Sigmoid colon (tissue), 4 donors: ENCODE data around the gene MAP3K15.

Experiments
- POLR2A ChIP-seq, 2 donors: fragments of 450-650 bp; IDR thresholded peaks; one replicate each; pipeline ENCODE4 v1.6.1; 2016; ENCODE audit warnings: antibody characterized with exemption in 2 of 2, mild to moderate bottlenecking in 2 of 2, moderate library complexity in 2 of 2
- POLR2AphosphoS5 ChIP-seq, 4 donors: sonication (generic); formaldehyde crosslinking; IDR thresholded peaks; one replicate each; pipeline ENCODE4 v1.6.1; 2017; ENCODE audit warnings: antibody characterized with exemption in 4 of 4
- TF ChIP-seq, protein P1 (sequence below), 4 experiments: fragments of 450-650 bp in 3 of 4; fragments of 200-600 bp in 1 of 4; IDR thresholded peaks; one replicate each; pipeline ENCODE4 v1.5.1; 2016 to 2019; ENCODE audit warnings: antibody characterized with exemption in 4 of 4, mild to moderate bottlenecking in 3 of 4, moderate library complexity in 2 of 4

GRCh38 chrX:19350941-19351384 is 164.3 kb downstream of the MAP3K15 start:
- TF ChIP-seq, protein P1, sequence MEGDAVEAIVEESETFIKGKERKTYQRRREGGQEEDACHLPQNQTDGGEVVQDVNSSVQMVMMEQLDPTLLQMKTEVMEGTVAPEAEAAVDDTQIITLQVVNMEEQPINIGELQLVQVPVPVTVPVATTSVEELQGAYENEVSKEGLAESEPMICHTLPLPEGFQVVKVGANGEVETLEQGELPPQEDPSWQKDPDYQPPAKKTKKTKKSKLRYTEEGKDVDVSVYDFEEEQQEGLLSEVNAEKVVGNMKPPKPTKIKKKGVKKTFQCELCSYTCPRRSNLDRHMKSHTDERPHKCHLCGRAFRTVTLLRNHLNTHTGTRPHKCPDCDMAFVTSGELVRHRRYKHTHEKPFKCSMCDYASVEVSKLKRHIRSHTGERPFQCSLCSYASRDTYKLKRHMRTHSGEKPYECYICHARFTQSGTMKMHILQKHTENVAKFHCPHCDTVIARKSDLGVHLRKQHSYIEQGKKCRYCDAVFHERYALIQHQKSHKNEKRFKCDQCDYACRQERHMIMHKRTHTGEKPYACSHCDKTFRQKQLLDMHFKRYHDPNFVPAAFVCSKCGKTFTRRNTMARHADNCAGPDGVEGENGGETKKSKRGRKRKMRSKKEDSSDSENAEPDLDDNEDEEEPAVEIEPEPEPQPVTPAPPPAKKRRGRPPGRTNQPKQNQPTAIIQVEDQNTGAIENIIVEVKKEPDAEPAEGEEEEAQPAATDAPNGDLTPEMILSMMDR (IDR thresholded peaks at IDR 0.05), result no peak
- TF ChIP-seq POLR2AphosphoS5 (IDR thresholded peaks at IDR 0.05), result no peak
- TF ChIP-seq POLR2A (IDR thresholded peaks at IDR 0.05), result no peak
